Measurements from ENCODE around the gene ZNF253. TPM values are rescaled to one million over a fixed set of nuclear protein-coding genes. Genes with fewer than 3 reads are reported as not detected.

Gene ZNF253
- total RNA-seq, 1 experiment from 2014 or later = 4.7 TPM

Other genes starting within 250 kb of the ZNF253 start
- gene PBX4, start 247.2 kb upstream of the ZNF253 start, total RNA-seq (2014; rRNA removed; shearing (Covaris generic)) = 0.34 and 0.96 TPM in 2 replicates
- gene LPAR2, start 237.7 kb upstream of the ZNF253 start, total RNA-seq (2014; rRNA removed; shearing (Covaris generic)) = 2.5 and 3.0 TPM in 2 replicates
- 1.7 and 4.3 TPM in 2 replicates for gene GMIP, start 222.2 kb upstream of the ZNF253 start, total RNA-seq (2014; rRNA removed; shearing (Covaris generic))
- 21.9 and 30.5 TPM in 2 replicates for gene ATP13A1, start 202.2 kb upstream of the ZNF253 start, total RNA-seq (2014; rRNA removed; shearing (Covaris generic))
- 4.5 and 8.9 TPM in 2 replicates for gene ZNF101, start 197.0 kb upstream of the ZNF253 start, total RNA-seq (2014; rRNA removed; shearing (Covaris generic))
- 4.5 and 5.3 TPM in 2 replicates for gene ZNF14, start 132.8 kb upstream of the ZNF253 start, total RNA-seq (2014; rRNA removed; shearing (Covaris generic))
- gene ZNF506, start 44.1 kb upstream of the ZNF253 start, total RNA-seq (2014; rRNA removed; shearing (Covaris generic)) = 7.7 and 10.5 TPM in 2 replicates
- gene ZNF93, start 35.1 kb downstream of the ZNF253 start, total RNA-seq (2014; rRNA removed; shearing (Covaris generic)) = 3.1 and 3.5 TPM in 2 replicates
- not detected in 2 replicates for gene ZNF682, start 173.6 kb downstream of the ZNF253 start, total RNA-seq (2014; rRNA removed; shearing (Covaris generic))
- 0.77 TPM in 1 of 2 replicates, not detected in the other for gene ZNF90, start 212.1 kb downstream of the ZNF253 start, total RNA-seq (2014; rRNA removed; shearing (Covaris generic))